Neuronal stem cell (in vitro differentiated cells): ENCODE results near the gene IQGAP1. TPM values are rescaled to one million over a fixed set of nuclear protein-coding genes. Genes with fewer than 3 reads are reported as not detected.

Experiments
- DNase-seq: peaks from one replicate; pipeline ENCODE4 v3.0.0-alpha.2; 2013; ENCODE audit warnings: low spot score
- H2AFZ ChIP-seq: one replicate; pipeline ENCODE4 v1.6.1; 2013; ENCODE audit warnings: mild to moderate bottlenecking, low read length, inconsistent platforms
- H2AK5ac ChIP-seq: 2 replicates; pipeline ENCODE4 v1.6.1; 2013; ENCODE audit warnings: low read depth, mild to moderate bottlenecking, inconsistent platforms, low read length, moderate library complexity, mixed read lengths
- H2BK120ac ChIP-seq: 2 replicates; pipeline ENCODE4 v1.6.1; 2013; ENCODE audit warnings: low read depth, mild to moderate bottlenecking, inconsistent platforms, low read length, moderate library complexity, mixed read lengths
- H2BK12ac ChIP-seq: one replicate; pipeline ENCODE4 v1.6.1; 2013; ENCODE audit warnings: low read length, inconsistent platforms
- H2BK15ac ChIP-seq: 2 replicates; pipeline ENCODE4 v1.6.1; 2013; ENCODE audit warnings: mild to moderate bottlenecking, low read length, inconsistent platforms, mixed read lengths
- H2BK5ac ChIP-seq: one replicate; pipeline ENCODE4 v1.6.1; 2013; ENCODE audit warnings: inconsistent platforms, mild to moderate bottlenecking, low read length, moderate library complexity
- H3K14ac ChIP-seq: one replicate; pipeline ENCODE4 v1.6.1; 2013; ENCODE audit warnings: low read length, inconsistent platforms
- H3K18ac ChIP-seq: 2 replicates; pipeline ENCODE4 v1.6.1; 2013; ENCODE audit warnings: low read length, inconsistent platforms
- H3K23ac ChIP-seq: 2 replicates; pipeline ENCODE4 v1.6.1; 2013; ENCODE audit warnings: low read depth, mild to moderate bottlenecking, mixed read lengths, low read length, inconsistent platforms; ENCODE audit not compliant: poor library complexity
- H3K27ac ChIP-seq: replicated peaks from 3 replicates; pipeline ENCODE4 v1.5.1; 2013; ENCODE audit warnings: low read length, inconsistent platforms
- H3K27me3 ChIP-seq, 3 experiments: 2 replicates each; pipeline ENCODE4 v1.6.1; 2013; ENCODE audit warnings: low read length in 3 of 3, mild to moderate bottlenecking in 2 of 3, inconsistent platforms in 1 of 3, low read depth in 1 of 3, mixed read lengths in 1 of 3, moderate library complexity in 1 of 3; ENCODE audit not compliant: control insufficient read depth in 3 of 3, insufficient read depth in 3 of 3
- H3K36me3 ChIP-seq, 2 donors: replicated peaks in 1 of 2; 2 replicates each; pipeline ENCODE4 v1.6.1; 2013; ENCODE audit warnings: low read length in 2 of 2; ENCODE audit not compliant: control insufficient read depth in 2 of 2, insufficient read depth in 2 of 2
- H3K4ac ChIP-seq: 2 replicates; pipeline ENCODE4 v1.6.1; 2013; ENCODE audit warnings: inconsistent platforms, mild to moderate bottlenecking, low read length, moderate library complexity
- H3K4me1 ChIP-seq, 2 donors: 1 replicate in 1 of 2; 2 replicates in 1 of 2; pipeline ENCODE4 v1.6.1; 2013; ENCODE audit warnings: low read length in 2 of 2, low read depth in 1 of 2; ENCODE audit not compliant: control insufficient read depth in 2 of 2, insufficient read depth in 1 of 2
- H3K4me2 ChIP-seq: one replicate; pipeline ENCODE4 v1.6.1; 2013; ENCODE audit warnings: mild to moderate bottlenecking, low read length, inconsistent platforms; ENCODE audit not compliant: insufficient read depth, poor library complexity, severe bottlenecking
- H3K4me3 ChIP-seq, 2 donors: 2 replicates each; pipeline ENCODE4 v1.5.1; 2013; ENCODE audit warnings: low read length in 2 of 2, mild to moderate bottlenecking in 2 of 2, inconsistent platforms in 1 of 2, moderate library complexity in 1 of 2
- H3K79me1 ChIP-seq: one replicate; pipeline ENCODE4 v1.6.1; 2013; ENCODE audit warnings: low read depth, mild to moderate bottlenecking, inconsistent platforms, low read length, moderate library complexity
- H3K9ac ChIP-seq: one replicate; pipeline ENCODE4 v1.6.1; 2013; ENCODE audit warnings: mild to moderate bottlenecking, low read depth, low read length, inconsistent platforms; ENCODE audit not compliant: poor library complexity
- H3K9me3 ChIP-seq, 2 donors: replicated peaks in 1 of 2; 2 replicates each; pipeline versions ENCODE3 to v1.6.1; 2013; ENCODE audit warnings: low read length in 2 of 2, mild to moderate bottlenecking in 2 of 2, inconsistent platforms in 1 of 2, low read depth in 1 of 2, mixed read lengths in 1 of 2, moderate library complexity in 1 of 2; ENCODE audit not compliant: control insufficient read depth in 2 of 2, insufficient read depth in 1 of 2
- H4K8ac ChIP-seq: one replicate; pipeline ENCODE4 v1.6.1; 2013; ENCODE audit warnings: low read depth, mild to moderate bottlenecking, inconsistent platforms, low read length, moderate library complexity
- H4K91ac ChIP-seq: one replicate; pipeline ENCODE4 v1.6.1; 2013; ENCODE audit warnings: low read length, low read depth, mild to moderate bottlenecking, inconsistent platforms; ENCODE audit not compliant: poor library complexity
- WGBS, 2 donors: extraction: QIAGEN DNeasy Blood & Tissue Kit; methylation state at CpG; one replicate each; pipeline ENCODE4 v1.1.7; 2013; ENCODE audit warnings: missing lambda C conversion rate in 2 of 2, mixed read lengths in 1 of 2; ENCODE audit not compliant: insufficient read length in 2 of 2, insufficient replicate concordance in 1 of 2; ENCODE audit errors: extremely low coverage in 2 of 2; 5-methylcytosine and 5-hydroxymethylcytosine counted together
- small RNA-seq: library from polyadenylated mRNA; stranded (forward); fragments of <200 nt; extraction: miRNeasy Mini kit (QIAGEN cat#:217004); gene quantifications from one replicate; pipeline ENCODE3, GENCODE V24; 2013; ENCODE audit not compliant: insufficient read depth

The IQGAP1 gene

GRCh38 chr15:90547540-90547939 lies 159.5 kb downstream of the IQGAP1 start:
- Histone ChIP-seq H3K9me3 (no peaks in the 10 kb centered on the region), H3K4ac (no peak overlapping the region), H4K8ac (no peak overlapping the region), H3K14ac (no peak overlapping the region), H3K4me2 (no peak overlapping the region), H2AK5ac (no peak overlapping the region), H3K27ac (no peak overlapping the region), H3K18ac (no peak overlapping the region), H3K36me3 (peaks cover 0 to 24% of the 10 kb centered on the region in 2 donors), H3K9ac (no peak overlapping the region), H3K23ac (no peak overlapping the region), H2AFZ (no peak overlapping the region), H2BK5ac (no peak overlapping the region), H3K79me1 (no peaks in the 10 kb centered on the region), H2BK15ac (no peak overlapping the region), H3K4me1 (peaks cover 0 to 2% of the 10 kb centered on the region in 2 donors), H4K91ac (no peak overlapping the region), H2BK120ac (no peak overlapping the region), H2BK12ac (no peak overlapping the region), H3K4me3 (no peak overlapping the region), H3K27me3 (no peaks in the 10 kb centered on the region)
- WGBS, 2 donors = no CpG with 5 or more reads among the region's 2 CpGs
- DNase-seq = no peak

GRCh38 chr15:90550919-90551318 lies 162.9 kb downstream of the IQGAP1 start:
- H2AFZ ChIP-seq = no peak overlapping the region
- no peak overlapping the region for H2BK12ac ChIP-seq
- no peak overlapping the region for H4K91ac ChIP-seq
- H3K4me3 ChIP-seq = no peak overlapping the region
- WGBS, 2 donors = no CpG with 5 or more reads among the region's 6 CpGs
- no peak overlapping the region for H2BK15ac ChIP-seq
- H2AK5ac ChIP-seq = no peak overlapping the region
- DNase-seq = no peak
- no peak overlapping the region for H2BK120ac ChIP-seq
- H3K4ac ChIP-seq = no peak overlapping the region
- no peak overlapping the region for H3K18ac ChIP-seq
- peaks cover 0 to 5% of the 10 kb centered on the region in 2 donors for H3K36me3 ChIP-seq
- no peak overlapping the region for H2BK5ac ChIP-seq
- H3K4me2 ChIP-seq = no peak overlapping the region
- no peak overlapping the region for H3K14ac ChIP-seq
- no peak overlapping the region for H3K23ac ChIP-seq
- H3K4me1 ChIP-seq = peaks cover 0 to 2% of the 10 kb centered on the region in 2 donors
- H3K79me1 ChIP-seq = no peaks in the 10 kb centered on the region
- peaks cover 0 to 2% of the 10 kb centered on the region in 2 donors for H3K9me3 ChIP-seq
- no peak overlapping the region for H3K9ac ChIP-seq
- no peak overlapping the region for H3K27ac ChIP-seq
- no peak overlapping the region for H4K8ac ChIP-seq
- H3K27me3 ChIP-seq = no peaks in the 10 kb centered on the region

Small RNA genes within 50 kb of the gene (small RNA-seq; reads per million reads assigned to genes)
- not detected for gene NDUFA3P4
